GM12878 (cell line): ENCODE measurements around the gene GPBP1L1. TPM values are rescaled to one million over a fixed set of nuclear protein-coding genes. Genes with fewer than 3 reads are reported as not detected.

ENCODE experiments used
- ATAC-seq: fragments of 200-7000 bp; cut with Tn5 transposase; 3 replicates; pipeline ENCODE4 v1.9.1; 2020; ENCODE audit warnings: mild to moderate bottlenecking, moderate library complexity
- BruUV-seq: library from RNA; stranded (reverse); fragments of 400-500 nt; replicated peaks from 2 replicates; lab custom pipeline; 2021; lab: Mats Ljungman, UMichigan
- CTCF ChIA-PET: fragments of 300-600 bp; sonication (Branson Sonifier 250); formaldehyde crosslinking; extraction: SDS; loops from one replicate; lab custom pipeline; 2021; ENCODE audit warnings: inconsistent platforms; lab: Yijun Ruan, JAX
- POLR2A ChIA-PET: fragments of 350-600 bp; formaldehyde crosslinking; extraction: SDS; loops from one replicate; lab custom pipeline; 2021; ENCODE audit warnings: inconsistent platforms; lab: Charles Lee
- RAD21 ChIA-PET: fragments of 300-600 bp; sonication (Branson Sonifier 250); formaldehyde crosslinking; loops from one replicate; lab custom pipeline; 2023; ENCODE audit warnings: antibody characterized with exemption; ENCODE audit not compliant: unreplicated experiment; lab: Charles Lee
- SMC1A ChIA-PET: fragments of 300-600 bp; sonication (Branson Sonifier 250); formaldehyde crosslinking; loops from one replicate; lab custom pipeline; 2023; ENCODE audit not compliant: unreplicated experiment, uncharacterized antibody; lab: Charles Lee
- DNase-seq: peaks from one replicate; pipeline ENCODE4 v3.0.0-alpha.2; 2011; ENCODE audit warnings: low read depth, low spot score
- FAIRE-seq: peaks from 3 replicates; lab custom pipeline; 2011; peaks lifted over from hg19 to GRCh38; lab: Jason Lieb, UNC
- H2AFZ ChIP-seq: 2 replicates; pipeline ENCODE4 v1.6.0; 2011; ENCODE audit warnings: low read depth, low read length, control low read depth; ENCODE audit not compliant: control insufficient read depth
- H3K27ac ChIP-seq: 2 replicates; pipeline ENCODE4 v1.5.1; 2011; ENCODE audit warnings: control low read depth; ENCODE audit not compliant: control insufficient read depth, insufficient read depth
- H3K27me3 ChIP-seq, 2 experiments: replicated peaks in 1 of 2; 2 replicates each; pipeline versions ENCODE4 v1.6.0 to v1.6.1; 2011; ENCODE audit warnings: low read length in 1 of 2; ENCODE audit not compliant: control insufficient read depth in 2 of 2, insufficient read depth in 2 of 2
- H3K36me3 ChIP-seq, 2 experiments: 2 replicates each; pipeline ENCODE4 v1.5.1; 2011; ENCODE audit warnings: low read length in 1 of 2; ENCODE audit not compliant: control insufficient read depth in 2 of 2, insufficient read depth in 2 of 2
- H3K4me1 ChIP-seq: 2 replicates; pipeline ENCODE4 v1.6.1; 2011; ENCODE audit warnings: mild to moderate bottlenecking, low read length, moderate library complexity, mixed read lengths; ENCODE audit not compliant: control insufficient read depth, insufficient read depth
- H3K4me2 ChIP-seq: 2 replicates; pipeline ENCODE4 v1.6.0; 2011; ENCODE audit warnings: control low read depth; ENCODE audit not compliant: control insufficient read depth, insufficient read depth
- H3K4me3 ChIP-seq: fragments of 200-600 bp; sonication (generic); 2 replicates; pipeline ENCODE4 v1.5.1; 2016
- H3K79me2 ChIP-seq: 2 replicates; pipeline ENCODE4 v1.6.0; 2011; ENCODE audit warnings: low read length; ENCODE audit not compliant: control insufficient read depth, insufficient read depth
- H3K9ac ChIP-seq: 2 replicates; pipeline ENCODE4 v1.8.0; 2011; ENCODE audit warnings: low read length, control low read depth, mixed read lengths; ENCODE audit not compliant: control insufficient read depth, insufficient read depth
- H3K9me3 ChIP-seq: replicated peaks from 3 replicates; pipeline ENCODE4 v1.5.1; 2011; ENCODE audit warnings: mild to moderate bottlenecking, low read length; ENCODE audit not compliant: control insufficient read depth, insufficient read depth
- H4K20me1 ChIP-seq: 2 replicates; pipeline ENCODE4 v1.6.0; 2011; ENCODE audit not compliant: control insufficient read depth, insufficient read depth
- CTCF ChIP-seq, 3 experiments: IDR thresholded peaks in 2 of 3; conservative IDR thresholded peaks in 1 of 3; 2 replicates each; pipeline ENCODE4 v1.5.1; 2011; ENCODE audit warnings: low read depth in 3 of 3, low read length in 3 of 3, mild to moderate bottlenecking in 3 of 3, control low read depth in 2 of 3, moderate library complexity in 2 of 3, inconsistent platforms in 1 of 3, mixed read lengths in 1 of 3; ENCODE audit not compliant: control insufficient read depth in 2 of 3, insufficient read depth in 1 of 3; ENCODE audit errors: extremely low read depth in 1 of 3
- ETV6 ChIP-seq, 2 experiments: fragments of 450-650 bp in 1 of 2; IDR thresholded peaks in 1 of 2; conservative IDR thresholded peaks in 1 of 2; 2 replicates each; pipeline ENCODE4 v1.6.1; 2014; ENCODE audit warnings: antibody characterized with exemption in 1 of 2, borderline replicate concordance in 1 of 2, low read depth in 1 of 2, mild to moderate bottlenecking in 1 of 2, moderate library complexity in 1 of 2
- EZH2 ChIP-seq: IDR thresholded peaks from 2 replicates; pipeline ENCODE4 v1.6.1; 2012; ENCODE audit warnings: low read depth, mild to moderate bottlenecking, control low read depth, inconsistent platforms, low read length, borderline replicate concordance; ENCODE audit not compliant: control insufficient read depth
- KAT2A ChIP-seq: conservative IDR thresholded peaks from 2 replicates; pipeline ENCODE4 v1.6.1; 2011; ENCODE audit warnings: low read depth, low read length; ENCODE audit not compliant: control insufficient read depth
- RAD21 ChIP-seq: IDR thresholded peaks from 2 replicates; pipeline ENCODE4 v1.6.1; 2011; ENCODE audit warnings: mild to moderate bottlenecking, low read depth, low read length, moderate library complexity; ENCODE audit not compliant: insufficient read depth
- RCOR1 ChIP-seq: conservative IDR thresholded peaks from 2 replicates; pipeline ENCODE4 v1.6.1; 2012; ENCODE audit warnings: low read depth, low read length, improper control_type of control experiment
- in situ Hi-C: fragments of 300-500 bp; cut with MboI; formaldehyde crosslinking; loops from 9 replicates; pipeline ENCODE4 v1.14.3; 2018; ENCODE audit warnings: mixed read lengths
- intact Hi-C: fragments of 100-400 bp; cut with micrococcal nuclease; formaldehyde crosslinking; loops from one replicate; pipeline ENCODE4 v1.14.2; 2022; ENCODE audit not compliant: unreplicated experiment
- polyA plus RNA-seq, 11 experiments: library from polyadenylated mRNA; depleted of rRNA in 4 of 11; unstranded in 6 of 11; stranded (reverse) in 5 of 11; fragments of >200 nt; fragmentation: Nextera tagmentation in 4 of 11; fragmentation: Illumina TruSeq in 1 of 11; extraction: Ambion mirVana in 4 of 11; extraction: Trizol in 1 of 11; gene quantifications; 1 replicate in 1 of 11; 2 replicates in 10 of 11; pipeline versions ENCODE4 v1.2.1 to v1.2.3, GENCODE V29; 2011 to 2016; ENCODE audit warnings: inconsistent platforms in 2 of 11, missing spikeins in 2 of 11, low read depth in 1 of 11
- total RNA-seq, 4 experiments: library from RNA; depleted of rRNA in 3 of 4; stranded (reverse); fragments of >200 nt in 3 of 4; fragmentation: Illumina TruSeq in 1 of 4; extraction: Trizol in 1 of 4; gene quantifications; 2 replicates each; pipeline versions ENCODE4 v1.2.1 to v1.2.3, GENCODE V29; 2013 to 2021

GPBP1L1 gene
- total and polyA plus RNA-seq, 10 of the 15 experiments (the other 5 are each of a cell fraction or from before 2014, with no cell fraction given) = 37.3 to 91.6 (median 81.2) TPM

- ChIA-PET CTCF (interaction anchor here (1.7 to 3.5 kb wide), 2 partner anchors 200 to 539 kb away, joined by 3 to 12 read pairs; no protein-coding TSS in a partner anchor), RAD21 (interaction anchor here (0.5 to 1.3 kb wide), 3 partner anchors 15 to 234 kb away, joined by 3 read pairs; no protein-coding TSS in a partner anchor), SMC1A (interaction anchor here (0.6 to 3.9 kb wide), 6 partner anchors 10 to 219 kb away, joined by 3 to 13 read pairs (median 3); no protein-coding TSS in a partner anchor), POLR2A (interaction anchor here (0.5 kb wide), 1 partner anchor 600 kb away, joined by 6 read pairs; no protein-coding TSS in a partner anchor)
- Histone ChIP-seq H3K4me1 (no peaks in the 10 kb centered on the region), H3K36me3 (peaks cover 2 to 24% of the 10 kb centered on the region in 2 experiments), H4K20me1 (no peaks in the 10 kb centered on the region), H2AFZ (no peak overlapping the region), H3K9me3 (no peaks in the 10 kb centered on the region), H3K79me2 (no peaks in the 10 kb centered on the region; the same call in 1 of the 2 replicates), H3K4me2 (no peak overlapping the region), H3K27ac (no peak overlapping the region), H3K27me3 (no peaks in the 10 kb centered on the region), H3K4me3 (no peak overlapping the region), H3K9ac (no peak overlapping the region)
- FAIRE-seq = no peak
- intact Hi-C loops (no loop called here), in situ Hi-C loops (no loop called here)
- ATAC-seq = peak; percentile 61
- DNase-seq = no peak
- no peak for TF ChIP-seq RCOR1
- TF ChIP-seq EZH2 = no peak
- TF ChIP-seq ETV6 (conservative IDR thresholded peaks at IDR 0.05 in 1 of 2, IDR thresholded peaks at IDR 0.05 in 1 of 2; ENCODE audit: borderline replicate concordance in 1 of 2, low read depth in 1 of 2) = no peak
- TF ChIP-seq RAD21 = 0 out of 2 replicates have a peak, but pooled peaks have one; percentile 11
- peak in 2 of 3 experiments; percentile 3 to 22; a peak in 1 of 6 replicates for TF ChIP-seq CTCF (IDR thresholded peaks at IDR 0.05 in 2 of 3, conservative IDR thresholded peaks at IDR 0.05 in 1 of 3; ENCODE audit: control insufficient read depth in 2 of 3, extremely low read depth in 1 of 3, insufficient read depth in 1 of 3, low read depth in 3 of 3, low read length in 3 of 3)
- no peak for TF ChIP-seq KAT2A
- BruUV-seq = no TSS peak
Observed at GRCh38 chr1:45643978-45644377, 42.4 kb downstream of the GPBP1L1 start.
